DMS79 (cell line): ENCODE measurements around the gene PRKCQ.
"Not testable (repeated sequence)": the region's sequence is repeated elsewhere in the genome, so short reads cannot be mapped to it uniquely, and the experiment has no call there.

Experiments
- DNase-seq: peaks from one replicate; lab custom pipeline; 2025; lab: John Stamatoyannopoulos, UW

The PRKCQ gene

GRCh38 chr10:6491841-6492609 is 88.1 kb downstream of the PRKCQ start:
- no peak for DNase-seq

GRCh38 chr10:6490614-6491013 is 89.5 kb downstream of the PRKCQ start:
- no peak for DNase-seq

- DNase-seq, result no peak
Measured at GRCh38 chr10:6487920-6488319, 92.2 kb downstream of the PRKCQ start.

GRCh38 chr10:6486309-6486708 is 93.8 kb downstream of the PRKCQ start:
- no peak for DNase-seq

GRCh38 chr10:6482737-6483357 is 97.2 kb downstream of the PRKCQ start:
- DNase-seq, result no peak

GRCh38 chr10:6478722-6479121 is 101.4 kb downstream of the PRKCQ start:
- no peak for DNase-seq

- no peak for DNase-seq
Measured at GRCh38 chr10:6476989-6477388, 103.1 kb downstream of the PRKCQ start.

- no peak for DNase-seq
Measured at GRCh38 chr10:6474871-6475270, 105.2 kb downstream of the PRKCQ start.

- no peak for DNase-seq
Measured at GRCh38 chr10:6473901-6474370, 106.1 kb downstream of the PRKCQ start.

- DNase-seq, result no peak
Measured at GRCh38 chr10:6473430-6473829, 106.6 kb downstream of the PRKCQ start.

GRCh38 chr10:6472710-6473005 is 107.4 kb downstream of the PRKCQ start:
- not testable (repeated sequence) for DNase-seq

GRCh38 chr10:6470894-6471618 is 109.0 kb downstream of the PRKCQ start:
- no peak for DNase-seq

- no peak for DNase-seq
Measured at GRCh38 chr10:6469661-6470060, 110.4 kb downstream of the PRKCQ start.

- DNase-seq, result no peak
Measured at GRCh38 chr10:6465854-6466601, 114.0 kb downstream of the PRKCQ start.

GRCh38 chr10:6465437-6465836 is 114.6 kb downstream of the PRKCQ start:
- DNase-seq, result no peak

- no peak for DNase-seq
Measured at GRCh38 chr10:6464862-6465430, 115.1 kb downstream of the PRKCQ start.

- DNase-seq, result no peak
Measured at GRCh38 chr10:6463366-6463765, 116.7 kb downstream of the PRKCQ start.

GRCh38 chr10:6461961-6462360 is 118.1 kb downstream of the PRKCQ start:
- DNase-seq, result no peak

- no peak for DNase-seq
Measured at GRCh38 chr10:6460861-6461409, 119.1 kb downstream of the PRKCQ start.

GRCh38 chr10:6458814-6459213 is 121.3 kb downstream of the PRKCQ start:
- no peak for DNase-seq

GRCh38 chr10:6457376-6457775 is 122.7 kb downstream of the PRKCQ start:
- no peak for DNase-seq

- DNase-seq, result no peak
Measured at GRCh38 chr10:6456067-6456466, 124.0 kb downstream of the PRKCQ start.
